HG03354 (cell line): ENCODE measurements around the gene DMP1.
"Not testable (repeated sequence)": the region's sequence is repeated elsewhere in the genome, so short reads cannot be mapped to it uniquely, and the experiment has no call there.

ENCODE experiments used
- ATAC-seq: cut with Tn5 transposase; IDR thresholded peaks from one replicate; pipeline ENCODE4 v1.9.1; 2021; ENCODE audit warnings: mild to moderate bottlenecking; ENCODE audit not compliant: unreplicated experiment, poor library complexity, severe bottlenecking

Gene DMP1

GRCh38 chr4:87677731-87678130 lies 27.7 kb downstream of the DMP1 start:
- ATAC-seq = peak; percentile 79

- peak; percentile 51 for ATAC-seq
Observed at GRCh38 chr4:87679449-87680169, 29.5 kb downstream of the DMP1 start.

DNA sequence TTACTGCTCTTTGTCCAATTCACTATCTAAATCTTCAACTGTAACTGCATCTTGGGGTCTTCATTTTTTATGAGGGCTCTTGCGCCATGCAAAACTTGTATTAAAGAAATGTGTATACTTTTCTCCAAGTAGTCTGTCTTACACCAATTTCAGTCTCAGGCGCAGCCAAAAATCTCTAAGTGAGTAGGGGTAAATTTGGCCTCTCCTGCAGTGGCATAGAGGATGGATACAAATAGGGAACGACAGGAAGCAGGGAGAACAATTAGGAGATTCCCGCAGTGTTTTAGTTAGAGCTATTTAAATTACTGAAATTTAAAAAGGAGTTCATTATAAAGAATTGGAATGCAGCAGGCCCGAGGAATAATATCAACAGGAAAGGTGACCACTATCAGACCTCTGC lies 30.2 kb downstream of the DMP1 start:
- ATAC-seq = no peak

GRCh38 chr4:87688316-87688715 lies 38.2 kb downstream of the DMP1 start:
- ATAC-seq = no peak

GRCh38 chr4:87690947-87691346 lies 40.9 kb downstream of the DMP1 start:
- ATAC-seq = not testable (repeated sequence)

DNA sequence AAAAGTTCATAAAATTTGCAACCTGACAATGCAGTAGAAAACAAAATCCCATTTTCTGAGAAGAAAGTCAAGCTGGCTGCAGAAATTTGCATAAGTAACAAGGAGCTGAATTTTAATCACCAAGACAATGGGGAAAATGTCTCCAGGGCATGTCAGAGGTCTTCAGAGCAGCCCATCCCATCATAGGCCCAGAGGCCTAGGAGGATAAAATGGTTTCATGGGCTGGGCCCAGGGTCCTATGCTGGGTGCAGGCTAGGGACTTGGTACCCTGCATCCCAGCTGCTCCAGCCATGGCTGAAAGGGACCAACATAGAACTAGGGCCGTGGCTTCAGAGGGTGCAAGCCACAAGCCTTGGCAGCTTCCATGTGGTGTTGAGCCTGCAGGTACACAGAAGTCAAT lies 42.0 kb downstream of the DMP1 start:
- ATAC-seq = not testable (repeated sequence)

DNA sequence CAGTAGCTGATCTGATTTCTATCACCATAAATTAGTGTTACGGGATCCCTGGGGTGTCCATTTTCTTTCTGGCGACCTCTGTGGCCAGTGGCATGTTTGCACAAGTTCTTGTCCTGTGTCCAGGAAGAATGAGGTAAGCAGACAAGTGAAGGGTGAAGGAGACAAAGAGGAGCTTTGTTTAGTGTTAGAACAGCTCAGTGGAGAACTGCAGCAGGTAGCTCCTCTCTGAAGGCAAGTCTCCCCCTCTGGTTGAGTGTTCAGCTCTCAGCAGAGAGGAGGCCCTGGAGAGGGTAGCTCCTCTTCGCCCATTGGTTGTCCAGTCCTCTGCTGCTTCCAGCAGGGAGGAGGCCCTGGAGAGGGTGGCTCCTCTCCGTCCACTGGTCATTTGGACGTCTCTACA lies 47.2 kb downstream of the DMP1 start:
- no peak for ATAC-seq

DNA sequence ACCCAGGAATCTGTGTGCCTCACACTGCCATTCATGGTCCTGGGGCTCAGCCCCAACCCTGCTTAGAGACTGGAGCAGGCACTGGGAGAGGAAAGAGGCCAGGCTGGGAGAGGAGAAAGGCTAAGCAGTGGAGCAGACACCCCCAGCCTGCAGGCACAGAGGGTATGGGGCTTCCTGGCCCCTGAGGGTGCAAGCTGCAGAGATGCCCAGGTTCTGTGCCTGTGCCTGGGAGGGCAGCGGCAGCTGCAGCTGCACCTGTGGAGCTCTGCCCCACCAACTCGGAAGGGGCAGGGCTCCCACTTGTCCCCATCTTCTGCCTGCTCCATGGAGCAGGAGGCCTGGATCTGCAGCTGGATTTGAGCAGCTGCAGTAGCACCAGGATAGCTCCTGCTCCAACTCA lies 47.9 kb downstream of the DMP1 start:
- ATAC-seq = no peak

- no peak for ATAC-seq
Observed at GRCh38 chr4:87698394-87698793, 48.3 kb downstream of the DMP1 start.

DNA sequence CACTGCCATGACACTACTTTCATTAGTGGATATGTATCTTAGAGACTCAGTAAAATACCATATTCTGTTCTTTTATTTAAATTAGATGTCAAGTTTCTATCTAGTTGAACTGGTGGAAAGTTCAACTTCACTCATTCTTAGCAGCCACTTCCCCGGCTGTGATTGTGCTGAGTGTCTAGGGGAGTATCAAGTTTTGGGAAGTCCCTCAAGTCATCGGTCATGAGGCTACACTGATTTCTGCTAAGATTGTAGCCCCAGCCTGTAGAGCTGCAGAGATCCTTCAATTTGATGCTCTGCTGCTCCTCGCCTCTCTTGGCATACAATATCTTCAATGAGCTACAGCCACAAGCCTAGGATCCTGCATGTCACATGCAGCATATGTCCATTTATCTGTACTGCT lies 53.9 kb downstream of the DMP1 start:
- no peak for ATAC-seq

- no peak for ATAC-seq
Observed at GRCh38 chr4:87707279-87707918, 57.3 kb downstream of the DMP1 start.
